ENCODE results near the gene PFN1.

DNA sequence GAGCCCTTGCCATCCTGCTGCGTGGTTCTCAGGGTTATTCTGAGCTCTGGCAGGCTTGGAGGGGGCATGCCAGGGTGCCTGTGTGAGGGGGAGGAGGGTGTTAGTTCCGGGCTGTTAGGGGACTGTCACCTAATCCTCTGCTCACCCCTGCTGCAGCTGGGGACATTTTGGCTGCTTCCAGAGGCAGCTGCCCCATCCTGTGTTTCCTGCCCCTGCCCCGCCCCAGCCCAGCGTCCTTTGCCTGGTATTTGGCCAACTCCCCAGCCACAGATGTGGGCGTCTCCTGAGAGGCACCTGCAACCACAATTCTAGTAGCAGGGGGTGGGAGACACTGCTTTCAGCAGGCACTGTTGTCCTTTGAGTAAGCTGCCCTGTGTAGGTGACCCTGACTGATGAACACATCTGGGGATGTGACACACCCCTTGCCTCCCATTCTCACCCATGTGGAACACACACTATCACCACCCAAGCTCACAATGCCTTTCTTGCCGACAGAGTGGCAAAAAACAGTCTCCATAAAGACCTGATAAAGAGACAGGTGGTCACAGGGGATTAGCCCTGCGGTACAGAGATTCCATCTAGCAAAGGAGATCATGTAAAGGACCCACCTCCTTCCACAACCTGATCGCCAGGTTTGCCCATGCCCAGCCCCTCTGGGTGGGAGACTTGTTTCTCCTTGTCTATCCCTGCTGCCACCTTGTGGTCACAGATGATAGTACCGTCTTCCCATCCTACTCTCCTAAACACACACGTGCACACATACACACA, 45.1 kb downstream of the PFN1 start, which contains the start of gene CHRNE:
- TF ChIP-seq, protein P1, sequence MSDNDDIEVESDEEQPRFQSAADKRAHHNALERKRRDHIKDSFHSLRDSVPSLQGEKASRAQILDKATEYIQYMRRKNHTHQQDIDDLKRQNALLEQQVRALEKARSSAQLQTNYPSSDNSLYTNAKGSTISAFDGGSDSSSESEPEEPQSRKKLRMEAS (IDR thresholded peaks at IDR 0.05): 0 out of 2 replicates have a peak, but pooled peaks have one; percentile 24
- TF ChIP-seq ZBTB7A (IDR thresholded peaks at IDR 0.05; ENCODE audit: low read depth) (peak; percentile 79), EP300 (IDR thresholded peaks at IDR 0.05; ENCODE audit: borderline replicate concordance) (no peak), CEBPB (IDR thresholded peaks at IDR 0.05) (no peak), TAF1 (IDR thresholded peaks at IDR 0.05; ENCODE audit: low read depth) (no peak), RAD21 (IDR thresholded peaks at IDR 0.05; ENCODE audit: low read depth) (peak; percentile 68), EGR1 (IDR thresholded peaks at IDR 0.05) (no peak), TCF12 (IDR thresholded peaks at IDR 0.05; ENCODE audit: low read depth) (0 out of 2 replicates have a peak, but pooled peaks have one; percentile 25)

Data from Ishikawa (cell line).